Measurements from ENCODE around the gene PRAMEF17.

DNA sequence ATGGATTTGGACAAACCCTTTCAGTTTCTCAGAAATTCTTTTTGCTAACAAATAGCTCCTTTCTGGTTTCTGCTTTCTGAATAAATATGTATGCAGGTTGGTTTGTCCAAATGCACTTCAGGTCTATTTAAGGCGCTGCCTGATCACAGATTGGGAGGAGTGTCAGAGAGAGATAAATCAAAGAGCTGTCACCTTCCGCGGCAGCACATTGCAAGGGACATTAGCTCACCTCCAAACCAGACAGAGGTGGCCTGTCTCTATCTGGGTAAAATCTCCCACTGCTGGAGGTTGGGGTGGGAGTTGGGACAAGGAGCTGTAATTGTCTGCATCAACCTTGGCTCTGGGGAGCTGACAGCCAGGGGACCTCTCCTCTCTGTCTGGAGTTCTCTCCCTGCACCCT lies 46.0 kb downstream of the PRAMEF17 start:
- TF ChIP-seq, protein P1, sequence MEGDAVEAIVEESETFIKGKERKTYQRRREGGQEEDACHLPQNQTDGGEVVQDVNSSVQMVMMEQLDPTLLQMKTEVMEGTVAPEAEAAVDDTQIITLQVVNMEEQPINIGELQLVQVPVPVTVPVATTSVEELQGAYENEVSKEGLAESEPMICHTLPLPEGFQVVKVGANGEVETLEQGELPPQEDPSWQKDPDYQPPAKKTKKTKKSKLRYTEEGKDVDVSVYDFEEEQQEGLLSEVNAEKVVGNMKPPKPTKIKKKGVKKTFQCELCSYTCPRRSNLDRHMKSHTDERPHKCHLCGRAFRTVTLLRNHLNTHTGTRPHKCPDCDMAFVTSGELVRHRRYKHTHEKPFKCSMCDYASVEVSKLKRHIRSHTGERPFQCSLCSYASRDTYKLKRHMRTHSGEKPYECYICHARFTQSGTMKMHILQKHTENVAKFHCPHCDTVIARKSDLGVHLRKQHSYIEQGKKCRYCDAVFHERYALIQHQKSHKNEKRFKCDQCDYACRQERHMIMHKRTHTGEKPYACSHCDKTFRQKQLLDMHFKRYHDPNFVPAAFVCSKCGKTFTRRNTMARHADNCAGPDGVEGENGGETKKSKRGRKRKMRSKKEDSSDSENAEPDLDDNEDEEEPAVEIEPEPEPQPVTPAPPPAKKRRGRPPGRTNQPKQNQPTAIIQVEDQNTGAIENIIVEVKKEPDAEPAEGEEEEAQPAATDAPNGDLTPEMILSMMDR (IDR thresholded peaks at IDR 0.05; ENCODE audit: poor library complexity), result no peak
- TF ChIP-seq EZH2 (IDR thresholded peaks at IDR 0.05; ENCODE audit: borderline replicate concordance), result no peak
- TF ChIP-seq EZH2phosphoT487 (IDR thresholded peaks at IDR 0.05; ENCODE audit: low read depth, severe bottlenecking, unreplicated experiment), result no peak

Data from hepatocyte (in vitro differentiated cells).